Endothelial cell of umbilical vein (primary cell): ENCODE data around the gene ADAMTS12. TPM values are rescaled to one million over a fixed set of nuclear protein-coding genes. Genes with fewer than 3 reads are reported as not detected.
"Not testable (repeated sequence)": the region's sequence is repeated elsewhere in the genome, so short reads cannot be mapped to it uniquely, and the experiment has no call there.

Experiments
- BruUV-seq: library from RNA; stranded (reverse); fragments of 400-500 nt; replicated peaks from 2 replicates; lab custom pipeline; 2021; lab: Mats Ljungman, UMichigan
- CTCF ChIA-PET: fragments of 300-600, 350-600 bp; sonication (Branson Sonifier 250); formaldehyde crosslinking; loops from one replicate; lab custom pipeline; 2021; ENCODE audit warnings: antibody characterized with exemption, inconsistent platforms; lab: Charles Lee
- POLR2A ChIA-PET: fragments of 300-600, 350-600 bp; sonication (Branson Sonifier 250); formaldehyde crosslinking; loops from one replicate; lab custom pipeline; 2021; ENCODE audit warnings: antibody characterized with exemption, inconsistent platforms; lab: Charles Lee
- DNase-seq: peaks from one replicate; pipeline ENCODE4 v3.0.0-alpha.2; 2011; ENCODE audit warnings: low read depth, low spot score
- FAIRE-seq: peaks from 2 replicates; lab custom pipeline; 2011; peaks lifted over from hg19 to GRCh38; lab: Jason Lieb, UNC
- H2AFZ ChIP-seq: 2 replicates; pipeline ENCODE4 v1.6.0; 2012; ENCODE audit warnings: low read depth, low read length, control low read depth, inconsistent platforms
- H3K27ac ChIP-seq: 2 replicates; pipeline ENCODE4 v1.5.1; 2011; ENCODE audit warnings: low read depth, mild to moderate bottlenecking, control low read depth, low read length, moderate library complexity; ENCODE audit not compliant: insufficient read depth
- H3K27me3 ChIP-seq, 2 experiments: 2 replicates each; pipeline versions ENCODE4 v1.6.0 to v1.6.1; 2011; ENCODE audit warnings: low read length in 2 of 2, mixed read lengths in 1 of 2; ENCODE audit not compliant: control insufficient read depth in 2 of 2, insufficient read depth in 2 of 2
- H3K36me3 ChIP-seq, 2 experiments: 2 replicates in 1 of 2; 3 replicates in 1 of 2; pipeline ENCODE4 v1.5.1; 2011; ENCODE audit warnings: low read length in 2 of 2, mild to moderate bottlenecking in 1 of 2, moderate library complexity in 1 of 2; ENCODE audit not compliant: control insufficient read depth in 2 of 2, insufficient read depth in 2 of 2; ENCODE audit errors: extremely low read depth in 1 of 2
- H3K4me1 ChIP-seq: 3 replicates; pipeline ENCODE4 v1.5.1; 2011; ENCODE audit warnings: mild to moderate bottlenecking, low read length; ENCODE audit not compliant: control insufficient read depth, insufficient read depth; ENCODE audit errors: extremely low read depth
- H3K4me2 ChIP-seq: 2 replicates; pipeline ENCODE4 v1.6.1; 2011; ENCODE audit warnings: low read length, control low read depth, mixed read lengths; ENCODE audit not compliant: insufficient read depth
- H3K4me3 ChIP-seq, 3 experiments: fragments of 200-600 bp in 1 of 3; sonication (generic), shearing (Covaris generic) in 1 of 3; replicated peaks in 1 of 3; 2 replicates each; pipeline ENCODE4 v1.5.1; 2011 to 2016; ENCODE audit warnings: control low read depth in 3 of 3, low read length in 3 of 3, mild to moderate bottlenecking in 2 of 3, inconsistent platforms in 1 of 3, low read depth in 1 of 3, moderate library complexity in 1 of 3; ENCODE audit not compliant: insufficient read depth in 1 of 3
- H3K79me2 ChIP-seq: 2 replicates; pipeline ENCODE4 v1.6.0; 2012; ENCODE audit warnings: low read length, inconsistent platforms; ENCODE audit not compliant: control insufficient read depth, insufficient read depth
- H3K9ac ChIP-seq: replicated peaks from 2 replicates; pipeline ENCODE3; 2011; ENCODE audit warnings: low read length, control low read depth; ENCODE audit not compliant: insufficient read depth; ENCODE audit errors: extremely low read depth
- H3K9me1 ChIP-seq: replicated peaks from 3 replicates; pipeline ENCODE4 v1.6.0; 2011; ENCODE audit warnings: mild to moderate bottlenecking, low read length; ENCODE audit not compliant: control insufficient read depth, insufficient read depth; ENCODE audit errors: extremely low read depth
- H3K9me3 ChIP-seq: replicated peaks from 2 replicates; pipeline ENCODE4 v1.5.1; 2012; ENCODE audit warnings: low read length, inconsistent platforms; ENCODE audit not compliant: control insufficient read depth, insufficient read depth
- H4K20me1 ChIP-seq: replicated peaks from 2 replicates; pipeline ENCODE3; 2011; ENCODE audit warnings: mild to moderate bottlenecking, low read length; ENCODE audit not compliant: control insufficient read depth, insufficient read depth; ENCODE audit errors: extremely low read depth
- EZH2 ChIP-seq: IDR thresholded peaks from 2 replicates; pipeline ENCODE4 v1.6.1; 2012; ENCODE audit warnings: borderline replicate concordance, low read depth, mild to moderate bottlenecking, moderate library complexity, low read length, inconsistent platforms; ENCODE audit not compliant: severe bottlenecking
- FOS ChIP-seq: IDR thresholded peaks from 2 replicates; pipeline ENCODE4 v1.6.1; 2011; ENCODE audit warnings: mild to moderate bottlenecking, low read length, moderate library complexity, borderline replicate concordance; ENCODE audit not compliant: insufficient read depth
- GATA2 ChIP-seq: IDR thresholded peaks from 2 replicates; pipeline ENCODE4 v1.7.0; 2011; ENCODE audit warnings: low read depth, mild to moderate bottlenecking, moderate library complexity, mixed read lengths, low read length; ENCODE audit not compliant: insufficient read length, insufficient read depth
- JUN ChIP-seq: IDR thresholded peaks from 2 replicates; pipeline ENCODE4 v1.6.1; 2011; ENCODE audit warnings: borderline replicate concordance, low read depth; ENCODE audit not compliant: insufficient read length, insufficient read depth
- MYC ChIP-seq: IDR thresholded peaks from one replicate; pipeline ENCODE4 v1.6.1; 2011; ENCODE audit warnings: mild to moderate bottlenecking, low read depth, low read length
- POLR2A ChIP-seq: IDR thresholded peaks from 2 replicates; pipeline ENCODE4 v1.6.1; 2012; ENCODE audit warnings: low read depth, mild to moderate bottlenecking, control low read depth, low read length
- POLR2AphosphoS5 ChIP-seq: IDR thresholded peaks from 2 replicates; pipeline ENCODE4 v1.6.1; 2012; ENCODE audit warnings: low read depth, mild to moderate bottlenecking, control low read depth, low read length, moderate library complexity; ENCODE audit not compliant: insufficient read depth
- dilution Hi-C: fragments of 300-500 bp; cut with MboI; formaldehyde crosslinking; loops from one replicate; pipeline ENCODE4 v1.15.0; 2019; ENCODE audit warnings: low sequenced_read_pairs; ENCODE audit not compliant: extremely low pct_ligation_motif_present
- intact Hi-C: fragments of 100-400 bp; cut with micrococcal nuclease; formaldehyde crosslinking; loops from one replicate; pipeline ENCODE4 v1.10.0; 2022
- polyA plus RNA-seq, 4 experiments: library from polyadenylated mRNA; depleted of rRNA in 3 of 4; stranded (reverse) in 3 of 4; unstranded in 1 of 4; fragments of >200 nt; gene quantifications; 2 replicates each; pipeline versions ENCODE4 v1.2.1 to v1.2.3, GENCODE V29; 2011 to 2012; ENCODE audit warnings: missing spikeins in 1 of 4
- total RNA-seq: library from RNA; stranded (reverse); gene quantifications from 2 replicates; pipeline ENCODE4 v1.2.3, GENCODE V29; 2021
- TF ChIP-seq, protein P1 (sequence below): IDR thresholded peaks from 2 replicates; pipeline ENCODE4 v1.6.1; 2011; ENCODE audit not compliant: insufficient read depth, insufficient read length
- TF ChIP-seq, protein P2 (sequence below), 2 donors: IDR thresholded peaks; 1 replicate in 1 of 2; 2 replicates in 1 of 2; pipeline ENCODE4 v1.5.1; 2011; ENCODE audit warnings: low read length in 2 of 2, mild to moderate bottlenecking in 2 of 2, moderate library complexity in 2 of 2, control low read depth in 1 of 2, inconsistent platforms in 1 of 2, low read depth in 1 of 2; ENCODE audit not compliant: insufficient read depth in 1 of 2; ENCODE audit errors: extremely low read depth in 1 of 2

Gene ADAMTS12
- total and polyA plus RNA-seq, 2 donors (not counting 3 experiments of a cell fraction or from before 2014, with no cell fraction given), result 0.88 TPM; not detected in 1

DNA sequence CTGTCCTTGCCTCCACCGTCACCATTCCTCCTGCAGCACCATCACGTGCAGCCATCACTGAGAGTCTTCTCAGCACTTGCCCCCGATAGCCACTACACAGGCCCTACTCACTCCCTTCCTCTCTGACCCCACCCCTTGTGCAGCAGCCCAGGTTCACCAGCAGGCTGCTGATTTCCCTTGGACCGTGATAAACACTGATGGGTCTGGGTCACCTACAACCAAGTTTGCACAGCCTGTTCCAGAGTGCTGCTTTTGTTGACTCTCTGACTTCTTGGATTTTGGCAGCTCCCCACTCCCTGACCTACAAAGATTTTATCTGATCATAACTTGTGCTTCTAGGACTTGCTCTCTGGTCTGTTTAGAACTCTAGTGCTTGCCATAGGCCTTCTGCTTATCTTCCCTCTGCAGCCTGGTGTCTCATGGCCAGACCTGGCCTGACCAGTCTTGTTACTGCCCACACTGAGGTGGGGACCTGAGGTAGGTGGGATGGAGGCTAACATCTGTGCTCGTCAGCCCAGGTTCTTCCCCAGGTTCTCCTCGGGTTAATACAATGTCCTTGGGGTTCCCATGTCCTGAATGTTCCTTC, 341.7 kb downstream of the ADAMTS12 start:
- Histone ChIP-seq H3K9ac (no peak overlapping the region), H3K4me2 (no peak overlapping the region), H3K36me3 (no peaks in the 10 kb centered on the region), H3K79me2 (no peaks in the 10 kb centered on the region), H3K9me3 (no peaks in the 10 kb centered on the region), H4K20me1 (no peaks in the 10 kb centered on the region), H2AFZ (no peak overlapping the region), H3K27me3 (peaks cover 0 to 2% of the 10 kb centered on the region in 2 experiments), H3K27ac (no peak overlapping the region), H3K4me3 (no peak overlapping the region), H3K9me1 (no peaks in the 10 kb centered on the region), H3K4me1 (no peaks in the 10 kb centered on the region)
- DNase-seq (no peak), FAIRE-seq (no peak)
- ChIA-PET CTCF (no interaction called here), POLR2A (no interaction called here)
- TF ChIP-seq GATA2, result no peak
- TF ChIP-seq FOS, result no peak
- no peak for TF ChIP-seq EZH2
- no peak for TF ChIP-seq POLR2AphosphoS5
- TF ChIP-seq, protein P1, sequence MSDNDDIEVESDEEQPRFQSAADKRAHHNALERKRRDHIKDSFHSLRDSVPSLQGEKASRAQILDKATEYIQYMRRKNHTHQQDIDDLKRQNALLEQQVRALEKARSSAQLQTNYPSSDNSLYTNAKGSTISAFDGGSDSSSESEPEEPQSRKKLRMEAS, result no peak
- TF ChIP-seq POLR2A, result no peak
- no peak for TF ChIP-seq MYC
- TF ChIP-seq JUN, result no peak
- TF ChIP-seq, protein P2, sequence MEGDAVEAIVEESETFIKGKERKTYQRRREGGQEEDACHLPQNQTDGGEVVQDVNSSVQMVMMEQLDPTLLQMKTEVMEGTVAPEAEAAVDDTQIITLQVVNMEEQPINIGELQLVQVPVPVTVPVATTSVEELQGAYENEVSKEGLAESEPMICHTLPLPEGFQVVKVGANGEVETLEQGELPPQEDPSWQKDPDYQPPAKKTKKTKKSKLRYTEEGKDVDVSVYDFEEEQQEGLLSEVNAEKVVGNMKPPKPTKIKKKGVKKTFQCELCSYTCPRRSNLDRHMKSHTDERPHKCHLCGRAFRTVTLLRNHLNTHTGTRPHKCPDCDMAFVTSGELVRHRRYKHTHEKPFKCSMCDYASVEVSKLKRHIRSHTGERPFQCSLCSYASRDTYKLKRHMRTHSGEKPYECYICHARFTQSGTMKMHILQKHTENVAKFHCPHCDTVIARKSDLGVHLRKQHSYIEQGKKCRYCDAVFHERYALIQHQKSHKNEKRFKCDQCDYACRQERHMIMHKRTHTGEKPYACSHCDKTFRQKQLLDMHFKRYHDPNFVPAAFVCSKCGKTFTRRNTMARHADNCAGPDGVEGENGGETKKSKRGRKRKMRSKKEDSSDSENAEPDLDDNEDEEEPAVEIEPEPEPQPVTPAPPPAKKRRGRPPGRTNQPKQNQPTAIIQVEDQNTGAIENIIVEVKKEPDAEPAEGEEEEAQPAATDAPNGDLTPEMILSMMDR (IDR thresholded peaks at IDR 0.05; ENCODE audit: extremely low read depth in 1 of 2, insufficient read depth in 1 of 2, low read depth in 1 of 2, low read length in 2 of 2), result no peak
- intact Hi-C loops (no loop called here), dilution Hi-C loops (no loop called here)
- no TSS peak for BruUV-seq

DNA sequence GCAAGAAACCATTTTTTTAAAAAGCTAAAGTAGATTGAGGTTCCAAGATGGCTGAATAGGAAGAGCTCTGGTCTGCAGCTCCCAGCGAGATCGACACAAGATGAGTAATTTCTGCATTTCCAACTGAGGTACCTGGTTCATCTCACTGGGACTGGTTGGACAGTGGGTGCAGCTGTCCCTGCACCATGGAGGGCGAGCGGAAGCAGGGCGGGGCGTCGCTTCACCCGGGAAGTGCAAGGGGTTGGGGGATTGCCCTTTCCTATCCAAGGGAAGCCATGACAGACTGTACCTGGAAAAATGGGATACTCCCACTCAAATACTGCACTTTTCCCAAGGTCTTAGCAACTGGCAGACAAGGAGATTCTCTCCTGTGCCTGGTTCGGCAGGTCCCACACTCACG, 352.0 kb downstream of the ADAMTS12 start:
- H4K20me1 ChIP-seq, H3K79me2 ChIP-seq, H3K4me2 ChIP-seq, H3K9me1 ChIP-seq, POLR2A ChIA-PET, H3K9me3 ChIP-seq, dilution Hi-C loops, H3K9ac ChIP-seq, H2AFZ ChIP-seq, DNase-seq, H3K27ac ChIP-seq, intact Hi-C loops, H3K36me3 ChIP-seq, BruUV-seq, H3K27me3 ChIP-seq, H3K4me1 ChIP-seq, CTCF ChIA-PET, FAIRE-seq, H3K4me3 ChIP-seq: not testable (repeated sequence)
